HG02884 (cell line): ENCODE measurements around the gene ABCG8.

Experiments used
- ATAC-seq: cut with Tn5 transposase; IDR thresholded peaks from one replicate; pipeline ENCODE4 v1.9.1; 2021; ENCODE audit warnings: mild to moderate bottlenecking, moderate library complexity; ENCODE audit not compliant: unreplicated experiment

ABCG8 gene

DNA sequence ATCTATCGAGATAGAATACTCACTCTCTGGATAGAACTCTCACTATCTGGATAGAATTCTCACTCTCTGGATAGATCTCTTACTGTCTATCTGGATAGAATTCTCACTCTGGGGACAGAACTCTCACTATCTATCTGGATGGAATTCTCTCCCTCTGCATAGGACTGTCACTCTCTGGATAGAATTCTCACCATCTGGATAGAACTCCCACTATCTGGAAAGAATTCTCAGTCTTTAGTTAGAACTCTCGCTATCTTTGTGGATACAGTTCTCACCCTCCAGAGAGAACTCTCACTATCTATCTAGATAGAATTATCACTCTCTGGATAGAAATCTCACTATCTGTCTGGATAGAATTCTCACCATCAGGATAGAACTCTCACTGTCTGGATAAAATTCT, 16.5 kb downstream of the ABCG8 start:
- ATAC-seq: no peak

GRCh38 chr2:43872151-43872550, 33.4 kb downstream of the ABCG8 start:
- no peak for ATAC-seq

GRCh38 chr2:43874776-43875451, 36.1 kb downstream of the ABCG8 start:
- ATAC-seq: no peak

DNA sequence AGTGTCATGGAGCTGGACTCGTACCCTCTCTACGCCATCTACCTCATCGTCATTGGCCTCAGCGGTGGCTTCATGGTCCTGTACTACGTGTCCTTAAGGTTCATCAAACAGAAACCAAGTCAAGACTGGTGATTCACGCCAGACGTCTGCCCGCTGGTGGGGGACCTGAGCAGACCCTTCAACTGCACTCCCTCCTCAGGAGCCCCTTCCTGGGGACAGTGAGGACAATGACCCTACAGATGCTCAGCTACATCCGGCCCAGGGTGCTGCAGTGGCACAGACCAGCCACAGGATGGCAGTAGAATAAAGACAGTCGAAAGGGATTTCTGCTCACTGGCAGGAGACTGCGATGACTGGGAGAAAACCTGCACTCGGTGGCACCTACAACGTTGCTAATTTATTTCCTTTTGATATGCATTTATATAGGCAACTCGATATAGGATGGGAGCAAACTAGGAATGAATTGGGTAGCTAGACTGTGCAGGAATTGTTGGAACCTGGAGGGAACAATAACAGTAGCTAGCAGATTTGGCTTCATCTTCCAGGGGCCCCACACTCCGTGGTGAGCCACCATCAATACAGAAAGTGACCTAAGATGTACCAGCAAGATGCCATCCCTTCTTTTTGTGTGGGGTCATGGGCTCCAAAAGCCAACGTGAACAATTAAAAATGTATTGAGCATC, 39.2 kb downstream of the ABCG8 start:
- no peak for ATAC-seq

DNA sequence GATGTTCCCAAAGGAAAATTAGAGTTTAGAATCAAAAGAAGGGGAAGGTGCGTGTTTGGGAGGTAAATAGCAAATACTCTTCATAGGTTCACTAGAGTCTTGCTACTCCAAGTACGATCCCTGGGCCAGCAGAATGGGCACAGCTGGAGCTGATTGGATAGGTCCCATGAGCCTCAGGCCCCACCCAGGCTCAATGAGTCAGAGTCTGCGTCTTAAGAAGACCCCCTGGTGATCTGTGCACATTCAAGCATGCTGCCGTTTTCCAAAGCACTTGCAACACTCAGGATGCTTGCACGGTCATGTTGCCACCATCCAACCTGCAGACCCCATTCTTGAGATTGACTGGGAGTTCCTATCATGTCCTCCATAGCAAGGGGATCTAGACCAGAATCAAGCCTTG, 40.5 kb downstream of the ABCG8 start:
- no peak for ATAC-seq

DNA sequence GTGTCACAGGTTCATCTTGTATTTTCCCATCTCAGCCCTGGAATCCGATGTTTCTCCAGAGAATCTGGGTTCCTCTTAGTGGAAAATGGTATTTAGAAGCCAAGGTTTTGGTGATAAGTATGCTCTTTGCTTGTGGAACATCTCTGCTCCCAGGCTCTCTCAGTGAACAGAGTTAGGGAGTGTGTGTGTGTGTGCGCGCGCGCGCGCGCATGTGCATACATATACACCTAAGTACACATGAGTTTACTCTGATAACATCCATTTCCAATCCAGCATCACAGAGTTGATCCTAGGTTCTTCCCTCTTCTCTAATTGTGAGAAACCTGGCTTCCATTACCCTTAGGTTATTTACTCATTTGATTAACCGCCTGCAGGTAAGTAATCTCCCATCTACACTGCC, 41.7 kb downstream of the ABCG8 start:
- ATAC-seq: no peak

DNA sequence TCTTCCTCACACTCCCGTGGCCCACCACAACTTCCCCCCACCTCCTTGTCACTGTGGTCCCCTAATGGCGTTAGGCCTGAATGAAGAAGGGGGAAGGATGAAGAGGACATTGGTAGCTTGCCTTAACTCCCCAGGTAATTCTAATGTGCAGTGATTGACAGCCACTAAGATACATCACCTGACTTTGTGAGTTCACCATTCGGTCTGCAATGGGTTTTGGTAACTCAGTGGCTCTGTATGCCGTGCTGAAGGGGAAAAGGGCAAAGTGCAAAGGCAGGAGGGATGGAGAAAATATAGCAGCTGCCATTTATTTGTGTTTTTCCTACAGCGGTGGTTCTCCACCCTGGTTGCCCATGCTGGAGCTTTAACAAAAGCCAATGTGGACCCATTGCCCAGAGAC, 42.2 kb downstream of the ABCG8 start:
- ATAC-seq: no peak

DNA sequence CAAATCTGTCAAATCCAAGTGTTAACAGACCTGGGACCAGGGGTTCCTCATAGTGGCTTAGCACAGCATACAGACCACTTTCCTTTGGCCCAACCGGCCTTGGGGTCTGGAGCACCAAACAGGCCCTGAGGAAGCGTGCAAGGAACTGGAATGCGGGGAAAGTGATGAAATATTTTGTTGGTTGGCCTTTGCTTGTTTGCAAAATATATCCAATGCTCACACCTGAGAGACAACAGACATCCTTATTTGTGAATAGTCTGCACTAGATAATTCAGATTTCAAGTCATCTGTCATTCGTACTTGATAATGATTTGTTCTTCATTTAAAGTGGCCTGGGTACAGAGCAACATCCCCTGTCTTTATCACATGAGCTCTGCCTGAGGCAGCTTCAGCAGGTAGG, 43.5 kb downstream of the ABCG8 start:
- no peak for ATAC-seq

DNA sequence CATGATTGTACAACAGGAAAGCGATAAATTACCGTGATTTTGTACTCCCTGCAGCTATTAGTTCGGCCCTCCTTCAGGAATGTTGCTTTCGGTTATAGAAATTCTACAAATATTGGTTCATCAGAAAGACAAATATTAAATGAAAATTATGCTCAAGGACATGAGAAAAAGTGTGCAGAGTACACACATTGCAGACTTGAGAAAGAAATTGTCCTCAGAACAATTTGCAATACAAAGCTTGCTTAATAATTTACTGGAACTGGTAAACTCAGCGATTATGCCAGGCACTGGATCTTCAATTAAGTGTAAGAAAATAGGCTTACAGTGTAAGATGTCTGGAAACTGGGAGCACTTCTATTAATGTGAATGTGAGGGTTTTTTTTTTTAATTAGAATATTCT, 45.9 kb downstream of the ABCG8 start:
- ATAC-seq: no peak

DNA sequence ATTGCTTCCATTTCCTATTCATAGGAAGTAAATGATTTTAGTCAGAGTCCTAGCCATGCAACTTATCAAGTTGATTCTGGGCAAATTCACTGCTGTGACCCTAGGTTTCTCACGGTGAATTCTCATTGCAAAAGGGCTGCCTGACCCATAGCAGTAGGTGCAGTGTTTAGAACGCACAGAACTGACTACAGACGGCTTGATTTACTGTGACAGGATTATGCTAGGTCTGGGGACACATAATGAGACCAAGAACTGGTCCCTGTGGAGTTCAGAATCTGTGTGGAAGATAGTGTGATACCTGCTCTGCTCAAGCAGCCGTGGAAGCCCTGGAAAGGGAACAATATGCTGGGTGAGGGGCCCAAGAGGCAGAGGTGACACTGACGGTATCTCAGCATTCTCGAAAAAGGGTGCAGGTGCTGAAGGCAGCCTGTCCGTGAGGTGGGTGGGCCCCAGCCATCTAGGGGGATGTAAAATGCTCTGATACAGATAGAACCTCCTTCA, 46.4 kb downstream of the ABCG8 start:
- ATAC-seq: no peak

DNA sequence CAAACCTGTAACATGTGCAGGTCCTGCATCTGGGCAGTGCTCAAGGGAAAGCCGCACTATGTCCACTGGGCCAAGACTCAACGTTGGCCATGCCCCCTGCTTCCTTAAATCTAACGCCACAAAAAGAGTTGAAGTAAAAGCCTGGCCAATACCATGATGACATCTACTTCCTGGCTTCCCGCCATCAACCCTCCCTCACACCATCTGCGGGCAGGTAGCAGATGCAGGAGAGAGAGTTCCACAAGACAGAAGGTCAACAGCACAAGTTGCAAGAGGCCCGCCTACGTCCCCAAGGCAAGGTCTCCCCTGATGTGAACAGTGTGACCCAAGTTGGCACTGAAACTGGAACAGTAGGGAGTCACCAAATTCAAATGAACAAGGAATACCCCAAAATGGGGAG, 48.4 kb downstream of the ABCG8 start:
- ATAC-seq: no peak

DNA sequence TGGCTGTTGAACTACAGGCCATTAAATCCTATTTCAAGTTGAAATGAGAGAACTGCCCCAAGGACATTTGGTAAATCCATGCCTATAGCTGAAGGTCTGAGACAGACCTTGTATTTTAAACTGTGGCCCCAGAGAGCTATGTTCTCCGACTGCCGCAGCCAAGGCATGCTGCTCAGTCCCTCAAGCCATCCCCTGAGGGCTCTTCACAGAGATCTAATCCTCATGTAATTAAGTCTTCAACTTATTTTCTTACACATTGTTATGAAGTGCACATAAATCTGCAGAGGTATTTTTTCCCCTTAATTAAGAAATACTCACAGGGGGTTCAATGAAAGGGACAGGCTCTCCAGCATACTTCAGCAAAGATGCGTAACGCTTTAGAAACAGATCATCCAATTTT, 50.6 kb downstream of the ABCG8 start:
- no peak for ATAC-seq

- no peak for ATAC-seq
Observed at GRCh38 chr2:43890855-43891254, 52.1 kb downstream of the ABCG8 start.

DNA sequence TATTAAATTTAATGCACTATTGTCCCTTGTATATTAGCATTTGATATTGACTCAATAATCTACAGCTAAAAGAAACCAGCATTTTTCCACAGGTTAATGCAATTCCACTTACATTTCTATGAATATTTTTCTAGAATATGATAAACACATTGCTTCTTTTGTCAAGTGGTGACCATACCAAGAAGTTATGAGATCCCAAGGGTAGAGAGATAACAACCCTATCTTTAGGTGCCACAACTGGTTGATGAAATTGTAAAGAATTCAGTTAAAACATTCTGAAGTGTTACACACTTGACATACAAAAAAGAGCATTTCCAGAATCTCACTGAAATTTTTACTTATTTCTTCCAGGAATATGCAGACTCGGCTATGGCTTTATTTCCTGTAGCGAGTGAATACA, 56.0 kb downstream of the ABCG8 start:
- ATAC-seq: no peak

GRCh38 chr2:43896906-43897305, 58.1 kb downstream of the ABCG8 start:
- no peak for ATAC-seq

- no peak for ATAC-seq
Observed at GRCh38 chr2:43897492-43897891, 58.7 kb downstream of the ABCG8 start.

- ATAC-seq: no peak
Observed at GRCh38 chr2:43898134-43898837, 59.5 kb downstream of the ABCG8 start.

DNA sequence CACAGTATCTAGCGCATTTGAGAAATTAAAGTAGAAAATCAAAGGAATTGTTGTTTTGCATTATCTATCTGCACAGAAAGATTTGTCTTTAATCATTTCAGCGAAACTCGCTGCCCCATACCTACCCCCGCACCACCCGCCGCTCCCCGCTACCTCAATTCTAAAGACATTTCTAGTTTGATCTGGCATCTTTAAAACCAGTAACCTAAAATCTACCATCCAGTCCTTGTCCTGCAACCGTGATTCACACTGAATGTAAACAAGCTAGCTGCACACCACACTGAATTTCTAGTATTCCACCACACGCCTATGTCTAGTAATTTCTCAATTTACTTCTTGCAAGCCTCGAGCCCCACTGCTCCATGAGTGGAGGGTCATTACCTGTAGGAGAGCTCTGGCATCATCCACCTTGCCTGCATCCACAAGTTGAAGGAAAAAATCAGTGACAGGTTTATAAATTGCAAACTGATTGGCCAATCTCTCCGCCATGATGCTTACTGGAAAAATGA, 60.1 kb downstream of the ABCG8 start:
- no peak for ATAC-seq

- no peak for ATAC-seq
Observed at GRCh38 chr2:43899589-43899988, 60.8 kb downstream of the ABCG8 start.

DNA sequence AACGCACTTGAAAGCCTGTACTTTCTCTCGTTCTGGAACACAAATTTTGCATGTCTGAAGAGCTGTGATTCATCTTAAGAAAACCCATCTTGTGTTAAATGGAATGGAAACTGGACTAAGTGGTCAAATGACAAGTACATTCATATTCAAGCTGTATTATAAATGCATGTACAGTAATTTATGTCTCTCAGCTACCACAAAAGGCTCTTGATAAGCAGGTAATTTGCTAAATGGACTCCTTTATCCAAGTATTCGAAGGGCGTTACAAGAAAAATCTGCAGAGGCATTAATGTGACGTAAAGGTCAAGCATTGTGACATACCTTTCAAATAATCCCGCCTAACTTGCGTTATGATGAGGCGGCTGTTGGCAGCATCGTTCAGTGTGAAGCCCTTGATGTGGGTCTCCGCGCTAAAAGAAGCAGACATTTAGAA, 66.6 kb downstream of the ABCG8 start:
- peak; percentile 42 for ATAC-seq

GRCh38 chr2:43905871-43906270, 67.1 kb downstream of the ABCG8 start:
- ATAC-seq: no peak
